Cerebellar nuclear complex (tissue), 1 donor: ENCODE data around the gene DDC.
"Not testable (repeated sequence)": the region's sequence is repeated elsewhere in the genome, so short reads cannot be mapped to it uniquely, and the experiment has no call there.

ENCODE experiments used
- DNase-seq, 2 experiments: peaks; one replicate each; lab custom pipeline; 2025; lab: John Stamatoyannopoulos, UW

The DDC gene

DNA sequence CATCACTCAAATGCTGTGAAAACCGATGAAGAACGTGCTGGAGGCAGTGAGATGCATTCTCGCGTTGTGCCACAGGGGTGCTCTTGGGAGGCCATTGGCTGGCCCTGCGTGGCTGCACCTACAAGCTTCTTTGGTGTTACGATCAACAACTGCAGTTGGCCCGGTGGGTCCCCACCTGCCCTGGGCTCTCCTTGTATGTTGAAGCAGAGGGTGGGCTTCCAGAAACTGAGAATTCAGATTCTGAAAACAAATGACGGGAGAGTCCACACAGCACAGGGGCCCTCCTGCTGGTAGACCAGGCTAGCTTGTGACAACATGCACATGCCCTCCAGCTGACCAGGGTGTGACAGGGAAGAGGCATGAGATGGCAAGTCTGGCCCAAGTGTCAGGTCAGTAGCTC is 23.7 kb upstream of the DDC start:
- no peak for DNase-seq

DNA sequence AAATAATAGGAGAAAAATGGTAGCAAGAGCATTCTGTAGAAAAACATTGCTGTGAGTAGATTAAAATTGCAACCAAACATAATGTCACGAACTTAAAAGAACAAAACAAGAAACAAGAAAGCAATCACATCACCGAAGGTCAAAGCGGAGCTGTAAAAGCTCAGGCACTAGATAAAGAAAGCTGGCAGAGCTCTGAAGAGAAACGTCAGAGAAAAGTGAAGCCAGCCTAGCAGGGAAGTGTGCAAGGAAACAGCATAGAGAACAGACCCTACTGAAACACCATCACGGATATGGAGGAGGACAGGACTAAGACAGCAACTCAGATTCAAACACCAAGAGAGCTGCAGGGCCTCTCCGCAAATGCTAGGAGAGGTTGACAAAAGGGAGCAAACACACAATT is 22.5 kb upstream of the DDC start:
- no peak for DNase-seq

- no peak for DNase-seq
These were observed 19.7 kb upstream of the DDC start for GRCh38 chr7:50584793-50585408.

DNA sequence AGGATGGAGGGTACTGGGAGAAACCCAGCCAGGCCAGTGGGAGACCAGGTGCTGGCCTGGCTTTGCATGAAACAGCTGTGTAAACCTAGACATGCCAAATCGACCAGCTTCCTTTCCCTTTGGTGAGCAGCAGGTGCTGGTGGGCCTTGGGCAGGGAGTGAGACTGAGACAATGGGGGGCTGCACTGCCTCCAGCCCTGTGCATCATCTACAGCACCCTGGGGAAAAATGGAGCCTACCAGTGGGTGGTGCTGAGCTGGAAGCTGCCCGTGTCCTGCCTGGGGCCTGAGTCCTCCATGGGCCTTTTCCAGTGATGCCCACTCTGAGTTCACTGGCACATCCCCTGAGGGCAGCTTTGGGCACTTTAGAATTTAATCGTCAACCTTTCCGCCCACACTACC is 19.2 kb upstream of the DDC start:
- DNase-seq, result no peak

DNA sequence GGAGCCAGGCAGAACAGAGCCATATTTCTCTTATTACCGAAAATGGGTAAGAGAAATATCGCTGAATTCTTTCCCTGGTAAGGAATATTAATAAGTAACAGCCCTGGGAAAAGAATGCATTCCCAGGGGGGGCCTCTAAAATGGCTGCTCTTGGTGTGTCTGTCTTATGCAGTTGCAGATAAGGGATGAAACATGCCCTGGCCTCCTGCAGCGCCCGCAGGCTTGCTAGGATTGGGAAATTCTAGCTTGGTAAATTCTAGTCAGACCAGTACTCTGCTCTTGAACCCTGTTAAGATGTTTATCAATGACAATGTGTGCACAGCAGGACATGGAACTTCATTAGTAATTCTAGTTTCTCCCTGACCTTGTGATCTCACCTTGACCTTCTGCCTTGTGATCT is 18.1 kb upstream of the DDC start:
- DNase-seq, result not testable (repeated sequence)

- DNase-seq, result not testable (repeated sequence)
These were observed 17.1 kb upstream of the DDC start for GRCh38 chr7:50582271-50582670.

- DNase-seq, result not testable (repeated sequence)
These were observed 15.5 kb upstream of the DDC start for GRCh38 chr7:50580666-50581065.

GRCh38 chr7:50580057-50580456 is 14.9 kb upstream of the DDC start:
- no peak for DNase-seq

- not testable (repeated sequence) for DNase-seq
These were observed 12.9 kb upstream of the DDC start for GRCh38 chr7:50578105-50578504.

GRCh38 chr7:50577569-50577968 is 12.4 kb upstream of the DDC start:
- DNase-seq, result no peak

- not testable (repeated sequence) for DNase-seq
These were observed 11.2 kb upstream of the DDC start for GRCh38 chr7:50576388-50576787.

DNA sequence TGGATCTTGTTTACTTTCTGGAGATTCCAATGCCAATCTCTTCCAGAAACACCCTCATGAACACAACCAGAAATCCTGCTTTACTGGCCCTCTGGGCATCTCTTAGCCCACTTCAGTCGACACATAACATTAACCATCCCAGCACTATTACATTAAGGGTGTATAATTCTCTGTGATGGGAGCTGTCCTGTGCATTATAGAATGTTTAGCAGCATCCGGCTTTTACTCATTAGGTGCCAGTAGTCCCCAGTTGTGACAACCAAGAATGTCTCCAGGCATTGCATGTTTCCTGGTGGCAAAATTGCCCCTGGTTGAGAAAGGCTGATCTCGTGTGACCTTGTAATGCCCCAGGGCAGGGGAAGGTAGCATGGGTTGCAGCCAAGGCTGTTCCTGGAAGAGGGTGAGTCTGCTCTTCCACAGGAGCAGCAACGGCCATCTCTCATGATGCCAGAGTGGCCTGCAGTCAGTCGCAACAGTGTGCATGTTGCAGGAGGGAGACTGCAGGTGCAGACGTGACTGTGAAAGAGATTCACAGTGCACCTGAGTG is 2.6 kb upstream of the DDC start:
- DNase-seq, result no peak

DNA sequence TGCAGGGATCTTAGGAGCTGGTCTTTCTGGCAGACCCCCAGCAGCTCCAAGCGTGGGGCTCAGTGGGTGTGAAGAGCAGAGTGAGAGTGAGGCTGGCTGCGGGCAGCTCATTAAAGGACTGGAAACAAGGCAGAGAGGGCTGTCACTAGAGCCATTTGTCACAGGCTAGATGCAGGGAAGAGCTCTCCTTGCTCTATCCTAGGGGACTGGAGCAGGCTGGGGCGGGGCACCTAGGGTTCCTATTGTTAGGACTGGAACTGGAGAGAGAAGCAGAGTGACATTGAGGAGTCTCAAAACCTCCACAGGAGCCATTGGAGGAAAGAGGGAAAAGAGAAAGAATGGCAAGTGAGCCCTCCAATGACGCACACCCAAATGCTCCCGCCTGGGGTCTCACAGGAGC is 772 bp upstream of the DDC start:
- no peak for DNase-seq

- DNase-seq, result no peak
These were observed 333 bp upstream of the DDC start for GRCh38 chr7:50565559-50565916.

DNA sequence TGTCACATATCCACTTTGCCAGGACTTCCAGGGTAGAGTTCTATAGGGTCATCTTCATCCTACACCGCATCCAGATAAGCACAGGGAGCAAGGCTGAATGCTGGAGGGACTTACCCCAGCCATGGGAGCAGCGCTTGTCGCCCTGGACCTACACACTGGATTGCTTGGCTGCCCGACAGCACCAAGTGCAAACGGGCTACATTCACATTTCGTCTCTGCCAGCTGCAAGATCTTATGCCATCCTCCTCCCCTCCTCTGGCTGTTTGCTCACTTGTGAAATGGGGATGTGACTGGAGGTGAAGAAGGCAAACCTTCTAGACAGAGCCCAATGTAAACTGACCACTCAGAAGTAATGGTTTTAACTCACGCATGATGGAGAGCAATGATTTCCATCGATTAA is 1.0 kb downstream of the DDC start:
- no peak for DNase-seq

- no peak for DNase-seq
These were observed 3.1 kb downstream of the DDC start for GRCh38 chr7:50562136-50562535.

DNA sequence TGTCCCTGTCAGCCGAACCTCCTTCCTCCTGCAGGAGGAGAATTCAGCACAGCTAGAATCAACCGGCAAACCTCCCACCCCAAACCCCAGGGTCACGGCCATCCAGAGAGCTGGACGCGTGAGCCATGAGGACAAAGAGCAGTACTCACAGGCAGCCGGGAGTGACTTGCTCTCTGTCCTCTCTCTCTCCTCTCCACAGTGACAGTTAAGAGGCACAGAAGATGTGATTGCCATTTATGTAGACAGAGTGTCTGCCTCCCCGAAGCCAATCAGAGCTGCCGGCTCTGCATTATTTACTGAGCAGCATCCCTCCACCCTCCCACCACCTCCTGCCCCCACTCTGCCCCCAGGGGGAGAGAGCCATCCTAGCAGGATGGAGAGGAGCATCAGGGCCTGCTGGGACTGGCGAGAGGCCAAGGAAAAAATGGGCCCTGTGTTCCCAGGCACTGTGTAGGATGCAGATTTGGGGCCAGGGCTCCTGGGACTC is 4.3 kb downstream of the DDC start:
- DNase-seq, result no peak

DNA sequence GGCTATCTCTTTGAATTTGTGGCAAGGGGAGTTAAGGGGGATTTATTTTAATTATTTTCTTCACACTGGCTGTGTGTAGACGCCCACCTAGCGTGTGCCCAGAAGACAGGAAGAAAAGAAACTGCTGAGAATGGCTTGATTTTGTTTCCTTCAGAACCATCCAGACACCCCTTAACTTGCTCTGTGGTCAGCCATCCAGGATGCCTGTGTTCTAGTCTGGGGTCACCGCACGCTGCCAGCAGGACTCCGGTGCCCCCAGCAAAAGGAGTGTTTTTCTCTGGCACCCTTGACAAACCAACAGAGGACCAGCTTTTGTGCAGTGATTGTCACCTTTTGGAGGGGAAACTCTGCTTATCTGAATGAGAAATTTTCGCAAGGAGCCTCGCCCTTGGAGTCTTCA is 5.3 kb downstream of the DDC start:
- DNase-seq, result no peak

- DNase-seq, result no peak
These were observed 6.7 kb downstream of the DDC start for GRCh38 chr7:50558294-50559053.

GRCh38 chr7:50557099-50557498 is 8.1 kb downstream of the DDC start:
- no peak for DNase-seq

DNA sequence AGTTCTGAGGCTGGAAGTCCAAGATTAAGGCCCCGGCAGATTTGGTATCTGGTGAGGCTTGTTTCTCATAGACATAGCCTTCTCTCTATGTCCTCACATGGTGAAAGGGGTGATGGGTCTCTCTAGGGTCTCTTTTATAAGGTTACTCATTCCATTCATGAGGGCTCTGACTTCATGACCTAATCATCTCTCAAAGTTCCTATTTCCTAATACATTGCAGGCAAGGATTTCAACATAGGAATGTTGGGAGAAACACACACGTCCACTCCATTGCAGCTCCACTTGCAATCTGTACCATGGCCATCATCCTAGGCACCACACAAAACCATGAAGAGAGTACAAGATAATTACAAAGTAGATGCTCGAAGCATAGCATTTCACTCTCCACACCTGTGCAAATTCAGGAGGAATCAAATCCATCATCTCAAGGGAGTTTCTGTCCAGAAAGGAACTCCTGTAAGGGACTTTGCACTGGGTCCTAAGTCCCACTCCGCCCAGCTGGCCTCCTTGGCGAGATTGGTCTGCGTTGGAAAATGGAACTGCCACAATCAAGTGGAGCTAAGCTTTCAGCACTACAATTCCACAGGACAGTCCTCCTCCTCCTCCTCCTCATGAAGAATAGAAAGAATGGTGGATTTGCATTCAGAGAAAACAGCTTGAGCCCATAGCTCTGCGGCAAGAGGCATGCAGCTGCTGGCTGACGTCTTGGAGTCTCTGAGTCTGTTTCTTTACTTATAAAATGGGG is 8.8 kb downstream of the DDC start:
- no peak for DNase-seq

GRCh38 chr7:50555594-50556140 is 9.5 kb downstream of the DDC start:
- DNase-seq, result no peak
